HG03432 (cell line): ENCODE data around the gene RAB1A.
A peak's percentile ranks its signal among the peaks of the same experiment; 100 is the strongest.

Source experiments
- ATAC-seq: cut with Tn5 transposase; IDR thresholded peaks from one replicate; pipeline ENCODE4 v1.9.1; 2021; ENCODE audit warnings: mild to moderate bottlenecking, moderate library complexity; ENCODE audit not compliant: unreplicated experiment

Gene RAB1A

GRCh38 chr2:65097844-65098243 lies 32.1 kb downstream of the RAB1A start:
- ATAC-seq, result no peak

GRCh38 chr2:65096948-65097347 lies 33.0 kb downstream of the RAB1A start:
- ATAC-seq, result no peak

DNA sequence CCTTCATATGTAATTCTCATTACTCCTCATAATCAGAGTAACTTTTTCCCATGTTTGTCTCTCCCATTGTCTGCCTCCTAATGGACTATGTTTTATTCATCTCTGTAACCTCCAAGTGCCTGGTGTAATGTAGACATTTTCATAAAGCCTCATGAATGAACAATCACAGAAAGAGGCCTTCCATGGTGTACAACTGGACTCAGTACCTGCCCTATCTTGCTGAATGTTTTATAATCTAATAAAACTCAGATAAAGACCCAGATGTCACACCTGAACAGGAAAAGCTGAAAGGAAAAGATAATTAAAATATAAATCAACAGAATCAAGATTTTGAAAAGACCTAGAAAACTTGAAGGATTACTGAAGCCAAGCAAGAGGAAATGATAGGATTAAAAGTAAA lies 36.7 kb downstream of the RAB1A start:
- ATAC-seq, result no peak

GRCh38 chr2:65092791-65093190 lies 37.1 kb downstream of the RAB1A start:
- ATAC-seq, result no peak

- ATAC-seq, result no peak
Measured at GRCh38 chr2:65085148-65085547, 44.8 kb downstream of the RAB1A start.

DNA sequence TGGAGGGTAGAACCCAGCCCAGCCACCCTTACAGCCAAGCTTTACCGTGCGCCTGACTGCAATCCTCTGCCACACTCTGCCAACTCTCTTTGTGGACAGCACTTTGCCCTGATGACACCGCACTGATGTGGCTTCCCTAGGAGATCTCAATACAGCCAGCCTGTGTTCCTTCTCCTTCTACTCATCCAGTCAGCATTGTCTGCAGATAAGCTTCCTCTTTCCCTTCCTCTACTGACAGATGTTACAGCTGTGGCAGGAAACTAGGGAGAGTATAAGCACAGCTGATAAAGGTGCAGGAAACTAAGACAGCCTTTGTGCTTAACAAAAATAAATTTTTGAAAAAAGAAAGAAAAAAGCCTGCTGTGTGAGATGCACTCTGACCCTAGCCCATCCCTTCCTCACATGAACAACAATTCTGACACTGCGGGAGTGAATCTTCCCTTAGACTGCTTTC lies 48.6 kb downstream of the RAB1A start:
- no peak for ATAC-seq

- ATAC-seq, result no peak
Measured at GRCh38 chr2:65079017-65079416, 50.9 kb downstream of the RAB1A start.

DNA sequence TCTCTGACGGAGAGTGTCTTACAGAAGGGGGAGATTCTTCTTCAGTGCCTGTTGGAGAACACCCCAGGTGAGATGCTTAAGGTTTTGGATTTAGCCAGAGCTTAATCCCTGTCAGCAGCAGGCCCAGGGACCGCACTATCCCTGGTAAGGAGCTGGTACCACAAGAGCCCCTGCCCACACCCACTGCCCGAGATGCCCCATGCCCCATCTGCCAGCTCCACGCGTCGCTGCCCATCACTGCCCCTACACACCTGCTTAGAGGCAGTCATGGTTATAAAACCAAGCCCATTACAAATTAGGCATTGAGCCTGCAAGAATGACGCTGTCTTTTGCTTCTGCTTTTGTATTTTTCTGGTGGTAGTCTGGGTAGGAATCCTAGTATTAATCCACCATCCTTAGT lies 52.0 kb downstream of the RAB1A start:
- ATAC-seq, result no peak

- no peak for ATAC-seq
Measured at GRCh38 chr2:65076345-65076710, 53.6 kb downstream of the RAB1A start.

DNA sequence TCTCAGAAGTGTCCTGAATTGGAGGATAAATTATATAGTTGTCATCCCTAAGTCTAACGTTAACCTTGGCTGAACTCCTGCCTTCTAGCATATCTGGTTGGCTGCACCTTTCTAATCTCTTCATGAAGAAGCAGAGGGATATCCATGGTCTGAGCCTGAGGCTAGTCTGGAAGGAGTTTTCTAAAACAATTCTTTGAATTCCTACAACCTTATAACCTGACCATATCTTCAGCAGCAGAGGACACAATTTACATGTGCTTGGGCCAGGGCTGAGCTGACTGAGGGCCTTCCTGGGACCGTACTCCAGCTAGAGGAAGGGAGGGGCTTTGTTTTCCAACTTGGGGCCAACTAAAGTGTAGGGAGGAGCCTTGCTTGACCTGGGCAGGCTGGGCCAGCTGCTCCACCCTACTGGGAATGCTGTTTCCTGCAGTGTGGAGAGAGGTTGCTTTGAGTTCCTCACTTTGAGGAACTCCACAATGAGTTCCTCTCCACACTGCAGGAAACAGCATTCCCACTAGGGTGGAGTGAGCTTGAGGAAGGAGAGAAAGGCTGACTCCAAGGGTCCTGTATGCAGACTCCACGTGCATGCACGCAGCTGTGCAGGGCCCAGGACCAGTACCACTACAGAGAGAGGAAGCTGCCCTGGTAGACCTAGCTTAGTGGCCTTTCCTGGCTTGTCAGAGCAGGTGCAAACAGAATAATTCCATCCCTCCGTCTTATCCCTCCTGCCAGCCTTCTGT lies 54.1 kb downstream of the RAB1A start:
- ATAC-seq, result no peak

DNA sequence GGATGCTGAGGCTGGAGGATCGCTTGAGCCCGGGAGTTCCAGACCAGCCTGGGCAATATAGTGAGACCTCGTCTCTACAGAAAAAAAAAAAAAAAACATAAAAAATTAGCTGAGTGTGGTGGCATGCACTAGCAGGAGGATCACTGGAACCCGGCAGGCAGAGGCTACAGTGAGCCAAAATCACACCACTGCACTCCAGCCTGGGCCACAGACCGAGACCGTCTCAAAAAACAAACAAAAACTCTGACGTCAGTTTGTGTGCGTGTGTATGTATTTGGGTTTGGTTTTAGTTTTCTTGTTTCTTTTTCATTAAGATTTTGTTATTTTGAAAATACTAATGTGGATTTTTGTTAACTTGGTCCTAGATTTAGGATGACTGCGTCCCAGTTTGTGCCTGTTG lies 54.7 kb downstream of the RAB1A start:
- ATAC-seq, result no peak

GRCh38 chr2:65073879-65074565 lies 55.9 kb downstream of the RAB1A start:
- ATAC-seq, result no peak

- ATAC-seq, result peak; percentile 64
Measured at GRCh38 chr2:65072181-65072970, 57.5 kb downstream of the RAB1A start.

DNA sequence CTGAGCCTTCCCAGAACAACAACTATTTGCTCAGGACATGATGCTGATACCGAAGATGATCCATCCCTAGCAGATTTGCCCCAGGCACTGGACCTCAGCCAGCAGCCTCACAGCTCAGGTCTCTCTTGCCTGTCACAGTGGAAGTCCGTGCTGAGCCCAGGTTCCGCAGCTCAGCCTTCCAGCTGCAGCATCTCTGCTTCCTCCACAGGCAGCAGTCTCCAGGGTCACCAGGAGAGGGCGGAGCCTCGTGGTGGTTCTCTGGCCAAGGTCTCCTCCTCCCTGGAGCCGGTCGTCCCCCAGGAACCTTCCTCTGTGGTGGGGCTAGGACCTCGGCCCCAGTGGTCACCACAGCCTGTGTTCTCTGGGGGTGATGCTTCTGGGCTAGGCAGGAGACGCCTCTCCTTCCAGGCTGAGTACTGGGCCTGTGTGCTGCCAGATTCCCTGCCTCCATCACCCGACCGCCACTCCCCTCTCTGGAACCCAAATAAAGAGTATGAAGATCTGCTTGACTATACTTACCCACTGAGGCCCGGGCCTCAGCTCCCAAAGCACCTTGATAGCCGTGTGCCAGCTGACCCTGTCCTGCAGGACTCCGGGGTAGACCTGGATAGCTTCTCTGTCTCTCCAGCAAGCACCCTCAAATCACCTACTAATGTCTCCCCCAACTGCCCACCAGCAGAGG lies 58.3 kb downstream of the RAB1A start:
- no peak for ATAC-seq

DNA sequence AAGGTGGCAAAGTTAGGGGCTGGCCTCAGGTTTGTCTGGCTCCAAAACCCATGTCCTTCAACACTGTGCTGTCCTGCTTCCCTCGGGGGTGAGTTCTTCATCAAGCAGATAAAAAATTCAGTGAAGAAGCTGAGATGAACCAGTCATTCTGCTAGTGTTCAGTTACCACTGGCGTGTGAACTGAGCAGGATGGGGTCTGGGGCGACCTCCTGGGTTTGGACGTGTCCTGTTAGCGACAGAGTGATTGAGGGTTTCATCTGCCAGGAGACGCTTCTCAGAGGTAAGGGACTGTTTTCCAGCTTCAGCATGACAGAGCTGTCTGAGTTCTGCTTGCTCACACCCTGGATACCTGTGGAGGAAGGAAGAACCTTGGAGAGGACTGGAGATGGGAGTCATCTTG lies 59.0 kb downstream of the RAB1A start:
- ATAC-seq, result no peak

DNA sequence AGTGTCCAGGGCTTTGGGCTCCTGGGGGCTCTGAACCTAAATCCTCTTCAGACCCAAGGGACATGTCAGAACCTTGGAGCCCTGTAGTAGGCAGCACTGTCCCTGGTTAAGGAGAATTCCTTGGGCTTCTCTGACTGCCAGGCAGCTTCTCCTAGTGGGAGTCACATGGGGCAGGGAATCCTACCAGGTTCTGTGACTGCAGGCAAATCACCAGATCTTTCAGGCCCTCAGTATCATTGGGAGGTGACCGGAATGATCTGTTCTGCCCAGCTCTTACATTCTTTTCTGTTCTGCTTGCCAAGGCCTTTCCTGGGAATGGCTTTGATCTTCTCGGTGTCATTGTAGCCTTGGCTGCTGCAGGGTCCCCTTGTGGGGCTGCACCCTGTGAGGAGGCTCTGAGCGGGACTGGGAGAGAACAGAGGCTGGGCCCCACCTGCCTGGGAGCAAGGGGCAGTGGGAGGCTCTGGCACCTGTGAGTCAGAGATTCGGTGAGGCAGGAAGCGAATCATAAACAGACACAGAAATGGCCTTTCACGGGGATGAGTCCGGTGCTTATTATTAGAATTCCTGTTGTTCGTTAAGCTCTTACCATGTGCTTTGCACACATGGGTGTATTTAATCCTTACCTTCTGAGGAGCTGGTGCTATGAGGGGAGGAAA lies 59.6 kb downstream of the RAB1A start:
- no peak for ATAC-seq

DNA sequence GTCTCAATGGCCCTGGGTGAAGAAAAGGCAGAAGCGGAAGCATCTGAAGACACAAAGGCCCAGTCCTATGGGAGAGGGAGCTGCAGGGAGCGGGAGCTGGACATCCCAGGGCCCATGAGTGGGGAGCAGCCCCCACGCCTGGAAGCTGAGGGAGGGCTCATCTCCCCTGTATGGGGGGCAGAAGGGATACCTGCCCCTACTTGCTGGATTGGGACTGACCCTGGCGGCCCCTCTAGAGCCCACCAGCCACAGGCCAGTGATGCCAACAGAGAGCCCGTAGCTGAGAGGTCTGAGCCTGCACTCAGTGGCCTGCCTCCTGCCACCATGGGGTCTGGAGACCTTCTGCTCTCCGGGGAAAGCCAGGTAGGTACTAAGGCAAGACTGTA lies 60.5 kb downstream of the RAB1A start:
- ATAC-seq, result no peak

DNA sequence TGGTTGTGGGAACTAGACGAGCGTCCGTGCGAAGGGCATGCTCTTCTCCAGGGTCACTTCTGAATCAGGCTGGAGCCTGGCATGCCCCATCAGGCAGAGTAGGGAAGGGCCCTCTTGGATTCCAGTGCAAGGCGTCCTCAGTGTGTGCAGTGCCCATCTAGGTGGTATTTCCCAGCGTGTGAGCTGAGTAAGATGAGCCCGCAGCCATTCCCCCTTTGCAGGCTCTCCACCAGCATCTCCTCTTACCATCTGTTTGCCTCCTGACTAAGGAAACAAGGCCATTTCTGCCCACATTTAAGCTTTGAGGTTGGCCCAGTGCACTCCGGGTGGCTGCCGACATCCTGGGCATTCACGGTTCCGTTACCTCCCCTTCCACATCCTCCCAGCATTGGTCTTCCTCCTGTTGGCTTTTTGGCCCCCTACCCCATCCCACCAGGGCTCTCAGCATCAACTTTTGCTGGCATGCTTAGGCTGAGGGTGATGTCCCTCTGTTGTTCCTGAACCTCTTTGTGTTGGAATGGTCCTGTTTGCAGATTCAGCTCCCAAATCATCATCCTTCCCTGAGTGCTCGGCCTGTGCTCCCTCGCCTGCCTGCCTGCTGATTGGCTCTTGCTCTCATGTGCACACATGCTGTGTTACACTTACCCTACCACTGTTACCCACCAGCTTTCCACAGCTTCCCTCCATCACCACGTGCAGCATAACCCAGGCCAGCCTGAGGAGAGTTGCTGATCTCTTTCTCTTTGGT lies 61.9 kb downstream of the RAB1A start:
- ATAC-seq, result no peak

DNA sequence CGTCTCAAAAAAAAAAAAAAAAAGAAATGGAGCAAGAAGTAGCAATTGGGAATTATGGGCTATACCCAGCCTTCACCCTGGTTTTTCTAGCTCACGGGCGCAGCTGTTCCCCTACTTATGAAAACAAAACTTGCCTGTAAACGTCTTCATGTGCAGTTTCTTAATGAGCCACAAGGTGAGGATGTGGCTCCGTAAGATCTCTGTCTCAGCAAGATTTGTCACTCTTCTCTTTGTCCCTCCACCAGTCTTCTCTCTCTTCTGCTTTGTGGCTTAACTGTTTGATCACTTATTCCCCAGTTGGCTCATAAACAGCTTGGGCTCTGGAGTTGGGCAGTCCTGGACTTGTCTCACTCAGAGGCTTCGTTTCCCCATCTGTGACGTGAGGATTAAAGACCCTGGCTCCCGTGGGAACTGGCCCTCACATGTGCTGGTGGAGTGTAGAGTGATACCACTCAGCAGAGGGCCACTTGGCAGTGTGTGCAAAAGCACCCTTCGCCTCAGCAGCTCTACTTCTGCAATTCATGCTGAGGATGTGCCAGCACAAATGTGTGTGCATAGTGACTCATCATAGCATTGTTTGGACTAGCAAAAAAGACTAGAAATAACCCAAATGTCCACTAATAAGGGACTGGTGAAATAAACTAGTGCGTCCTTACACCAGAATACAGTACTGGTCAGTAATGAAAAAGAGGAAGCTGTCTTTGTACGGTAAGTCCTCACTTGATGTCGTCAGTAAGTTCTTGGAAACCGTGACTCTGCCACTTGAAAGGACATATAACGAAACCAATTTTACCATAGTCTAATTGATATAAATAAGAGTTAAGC lies 65.0 kb downstream of the RAB1A start:
- ATAC-seq, result peak; percentile 92
